ENCODE results near the gene KCNG2. TPM values are rescaled to one million over a fixed set of nuclear protein-coding genes. Genes with fewer than 3 reads are reported as not detected.

The KCNG2 gene
- total and polyA plus RNA-seq, 4 donors = 0.03 to 0.23 (median 0.08) TPM; not detected in 1

GRCh38 chr18:79884963-79885728 is 87.4 kb downstream of the KCNG2 start:
- no peak for TF ChIP-seq MAX (IDR thresholded peaks at IDR 0.05)
- no peak for TF ChIP-seq GABPA (IDR thresholded peaks at IDR 0.05 in 1 of 2, conservative IDR thresholded peaks at IDR 0.05 in 1 of 2)
- no peak for TF ChIP-seq FOXA1 (IDR thresholded peaks at IDR 0.05)
- no peak for TF ChIP-seq HNF4G (IDR thresholded peaks at IDR 0.05)
- no peak for TF ChIP-seq RXRA (IDR thresholded peaks at IDR 0.05)
- TF ChIP-seq HNF4A (conservative IDR thresholded peaks at IDR 0.05) = no peak
- TF ChIP-seq YY1 (IDR thresholded peaks at IDR 0.05) = no peak
- TF ChIP-seq JUND (IDR thresholded peaks at IDR 0.05) = no peak
- no peak for TF ChIP-seq EGR1 (IDR thresholded peaks at IDR 0.05; ENCODE audit: low read depth in 2 of 2)
- no peak for TF ChIP-seq RAD21 (IDR thresholded peaks at IDR 0.05)
- TF ChIP-seq REST (IDR thresholded peaks at IDR 0.05) = no peak
- no peak for TF ChIP-seq ATF3 (IDR thresholded peaks at IDR 0.05)
- no peak for TF ChIP-seq NR2F2 (IDR thresholded peaks at IDR 0.05)
- no peak for TF ChIP-seq FOXA2 (IDR thresholded peaks at IDR 0.05)
- no peak for TF ChIP-seq CTCF (IDR thresholded peaks at IDR 0.05; ENCODE audit: low read depth, low read length, missing input control)
- TF ChIP-seq ZBTB33 (IDR thresholded peaks at IDR 0.05) = no peak
- TF ChIP-seq SP1 (IDR thresholded peaks at IDR 0.05) = no peak
- no peak for TF ChIP-seq TAF1 (conservative IDR thresholded peaks at IDR 0.05)
- 88% methylated on average over 25 of the region's 25 CpGs for WGBS
- H3K9me3 ChIP-seq (ENCODE audit: control insufficient read depth in 4 of 4, low read length in 3 of 4) = peaks cover 0 to 16% (median 12%) of the 10 kb centered on the region in 4 donors
- no peak for DNase-seq (ENCODE audit: low spot score)
- H3K27me3 ChIP-seq (ENCODE audit: control insufficient read depth in 4 of 4, insufficient read depth in 4 of 4, low read length in 3 of 4) = no peaks in the 10 kb centered on the region
- H3K4me1 ChIP-seq (ENCODE audit: control insufficient read depth in 4 of 4, insufficient read depth in 4 of 4, low read length in 3 of 4) = no peaks in the 10 kb centered on the region
- H3K9ac ChIP-seq (ENCODE audit: low read depth in 1 of 2, low read length in 2 of 2) = no peak overlapping the region
- H3K4me3 ChIP-seq (ENCODE audit: low read depth in 1 of 3, low read length in 3 of 3) = no peak overlapping the region
- H3K36me3 ChIP-seq (ENCODE audit: control insufficient read depth in 4 of 4, insufficient read depth in 3 of 4, low read depth in 1 of 4, low read length in 3 of 4) = no peaks in the 10 kb centered on the region
- no peak overlapping the region for H3K27ac ChIP-seq (ENCODE audit: low read depth in 1 of 2, low read length in 2 of 2)

All from liver (tissue), 9 donors.